GM19025 (cell line): Measurements from ENCODE around the gene APPL1.

Experiments
- ATAC-seq: cut with Tn5 transposase; IDR thresholded peaks from one replicate; pipeline ENCODE4 v1.9.1; 2021; ENCODE audit warnings: mild to moderate bottlenecking, low read depth, moderate library complexity; ENCODE audit not compliant: unreplicated experiment

Gene APPL1

DNA sequence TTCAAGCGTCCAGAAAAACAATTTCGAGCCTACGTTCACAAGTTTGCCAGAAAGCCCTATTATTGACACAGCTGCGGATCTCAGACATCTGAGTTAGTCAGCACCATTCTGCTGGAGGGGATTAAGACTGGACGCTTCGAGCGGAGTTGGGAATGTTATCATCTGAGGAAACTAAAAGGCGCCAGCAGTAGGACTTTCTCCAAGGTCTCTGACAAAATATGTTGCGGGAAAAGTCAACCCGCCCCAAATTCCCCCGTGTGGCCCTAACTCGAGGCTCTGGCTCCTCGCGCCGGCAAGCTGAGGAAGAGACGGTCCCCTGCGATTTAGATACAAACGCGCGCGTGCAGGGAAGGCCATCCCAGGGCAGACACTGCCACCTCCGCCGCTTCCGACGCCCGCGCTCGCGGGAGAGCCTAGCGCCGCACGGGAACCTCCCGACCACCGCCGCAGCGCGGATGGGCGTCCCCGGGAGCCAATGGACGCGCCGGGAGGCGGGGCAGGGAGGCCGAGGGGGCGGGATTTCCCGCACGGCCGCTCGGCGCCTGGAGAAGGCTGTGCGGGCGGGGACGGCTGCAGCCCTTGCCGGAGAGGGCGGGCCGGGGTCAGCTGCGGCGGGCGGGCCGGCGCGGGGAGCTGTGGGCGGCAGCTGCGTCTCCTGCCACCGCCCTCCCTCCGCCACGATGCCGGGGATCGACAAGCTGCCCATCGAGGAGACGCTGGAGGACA, at the start of gene APPL1:
Gene APPL1, plus strand, starts transcription at position 526 of the 726 bp plus-strand sequence. Its CDS starts 155 bp downstream, at position 681.
- peak; percentile 98 for ATAC-seq

- ATAC-seq = no peak
Observed at GRCh38 chr3:57179580-57180410, 47.7 kb upstream of the APPL1 start.

GRCh38 chr3:57184526-57184925, 43.0 kb upstream of the APPL1 start:
- ATAC-seq = no peak

DNA sequence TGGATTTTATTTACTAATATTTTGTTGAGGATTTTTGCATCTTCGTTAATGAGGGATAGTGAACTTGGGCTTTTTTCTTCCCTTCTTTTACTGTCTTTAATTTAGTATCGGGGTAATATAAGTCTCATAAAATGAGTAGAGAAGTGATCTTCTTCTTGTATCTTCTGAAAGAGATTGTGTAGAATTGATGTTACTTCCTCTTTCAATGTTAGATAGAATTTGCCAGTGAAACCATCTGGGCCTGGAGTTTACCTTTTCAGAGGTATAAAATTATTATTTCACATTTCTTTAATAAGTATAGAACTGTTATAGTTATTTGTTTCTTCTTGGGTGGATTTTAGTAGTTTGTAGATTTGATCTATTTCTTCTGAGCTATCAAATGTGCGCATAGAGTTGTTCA, 35.5 kb upstream of the APPL1 start:
- no peak for ATAC-seq

DNA sequence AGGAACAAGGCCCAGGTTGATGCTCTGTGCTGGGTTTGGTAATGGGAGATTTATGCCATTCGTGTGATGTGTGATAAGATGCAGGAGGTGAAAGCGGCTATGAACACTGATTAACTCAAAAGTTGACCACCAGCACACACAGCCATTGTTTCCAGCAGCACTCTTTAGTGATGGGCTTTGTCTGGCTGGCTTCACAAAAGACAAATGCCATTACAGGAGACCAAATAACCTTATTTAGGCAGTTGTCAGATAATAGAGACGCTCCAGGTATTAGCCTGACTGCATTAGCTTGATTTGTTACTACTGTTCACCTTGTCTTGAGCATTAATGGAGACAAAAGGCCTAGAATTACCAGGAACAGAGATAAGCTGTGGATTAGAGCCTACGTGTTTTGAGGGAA, 32.9 kb upstream of the APPL1 start:
- no peak for ATAC-seq

DNA sequence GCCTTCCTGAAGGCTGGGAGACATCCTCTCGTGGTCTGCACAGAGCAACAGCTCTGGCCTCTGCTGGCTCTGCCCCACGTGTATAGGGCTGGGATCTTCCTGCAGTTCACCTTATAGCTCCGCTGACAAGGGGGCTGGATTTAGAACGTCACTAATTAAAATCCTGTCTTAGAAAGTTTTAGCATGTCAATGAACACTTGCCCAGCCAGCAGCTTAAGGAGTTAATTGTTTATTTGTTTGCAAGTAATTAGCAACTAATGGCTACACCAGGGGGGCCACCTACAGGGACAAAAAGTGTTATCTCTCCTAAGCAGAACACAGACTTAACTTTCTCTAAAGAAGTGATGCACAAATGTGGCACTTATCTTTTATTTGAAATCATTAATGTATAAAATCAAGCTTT, 27.6 kb upstream of the APPL1 start, which contains the start of gene HESX1:
Gene HESX1, minus strand, starts transcription at position 84 of the 403 bp plus-strand sequence. Its CDS starts 60 bp downstream, at position 24.
- ATAC-seq = no peak

GRCh38 chr3:57206423-57206822, 21.1 kb upstream of the APPL1 start:
- ATAC-seq = no peak

GRCh38 chr3:57221883-57222282, 5.6 kb upstream of the APPL1 start:
- ATAC-seq = no peak

DNA sequence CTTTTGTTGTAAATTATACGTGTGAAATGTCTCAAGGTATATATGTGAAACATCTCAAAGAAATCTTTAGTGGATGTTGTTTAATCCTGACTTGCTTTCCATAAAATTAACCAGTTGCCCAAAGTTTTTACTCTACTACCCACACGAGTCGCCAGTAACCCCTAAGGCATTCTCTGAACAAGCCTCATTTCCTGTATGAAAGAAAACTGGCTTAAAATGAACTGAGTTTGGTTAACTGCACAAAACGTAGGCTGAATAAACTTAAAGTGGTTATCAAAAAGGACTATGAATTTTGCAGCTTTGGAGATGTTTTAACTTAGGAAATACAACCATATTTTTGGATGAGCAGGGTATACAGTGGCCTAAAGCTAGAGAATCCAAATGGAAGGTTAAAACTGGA, 2.7 kb upstream of the APPL1 start:
- no peak for ATAC-seq

- ATAC-seq = no peak
Observed at GRCh38 chr3:57226176-57226575, 1.4 kb upstream of the APPL1 start.

GRCh38 chr3:57227930-57228751, 612 bp downstream of the APPL1 start:
- peak; percentile 34 for ATAC-seq

GRCh38 chr3:57230006-57230405, 2.5 kb downstream of the APPL1 start:
- ATAC-seq = no peak

- no peak for ATAC-seq
Observed at GRCh38 chr3:57233799-57234198, 6.3 kb downstream of the APPL1 start.

DNA sequence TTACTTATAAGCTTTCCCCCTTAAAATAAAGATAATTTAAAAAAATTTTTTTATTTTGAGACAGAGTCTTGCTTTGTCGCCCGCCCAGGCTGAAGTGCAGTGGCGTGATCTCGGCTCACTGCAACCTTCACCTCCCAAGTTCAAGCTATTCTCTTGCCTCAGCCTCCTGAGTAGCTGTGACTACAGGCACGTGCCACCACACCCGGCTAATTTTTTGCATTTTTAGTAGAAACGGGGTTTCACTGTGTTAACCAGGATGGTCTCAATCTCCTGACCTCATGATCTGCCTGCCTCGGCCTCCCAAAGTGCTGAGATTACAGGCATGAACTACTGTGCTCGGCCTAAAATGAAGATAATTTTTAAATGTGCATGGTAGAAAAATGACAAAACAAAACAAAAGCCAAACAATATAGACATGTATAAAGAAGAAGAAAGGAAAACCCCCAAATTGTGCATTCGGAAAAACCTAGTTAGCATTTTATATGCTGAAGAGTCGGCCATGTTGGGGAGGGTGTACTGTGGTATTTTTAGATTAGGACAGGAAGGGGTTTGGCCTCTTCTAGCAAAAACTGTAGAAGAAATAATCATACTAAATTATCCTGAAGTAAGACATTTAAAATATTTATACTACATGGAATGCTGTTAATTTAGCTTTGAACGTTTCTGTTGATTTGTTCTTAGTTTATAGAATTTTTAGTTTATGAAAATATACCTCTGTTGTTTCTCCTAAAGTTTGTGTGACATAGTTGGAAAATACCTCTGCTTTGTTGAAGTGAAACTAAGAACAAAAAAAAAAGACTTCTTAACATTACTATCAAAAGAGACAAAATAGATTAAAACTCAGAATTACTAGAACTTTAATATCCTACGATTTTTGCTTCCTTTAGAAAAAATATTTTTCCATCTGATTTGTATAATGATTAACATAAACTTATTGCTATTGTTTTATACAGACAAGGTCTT, 7.4 kb downstream of the APPL1 start:
- no peak for ATAC-seq

DNA sequence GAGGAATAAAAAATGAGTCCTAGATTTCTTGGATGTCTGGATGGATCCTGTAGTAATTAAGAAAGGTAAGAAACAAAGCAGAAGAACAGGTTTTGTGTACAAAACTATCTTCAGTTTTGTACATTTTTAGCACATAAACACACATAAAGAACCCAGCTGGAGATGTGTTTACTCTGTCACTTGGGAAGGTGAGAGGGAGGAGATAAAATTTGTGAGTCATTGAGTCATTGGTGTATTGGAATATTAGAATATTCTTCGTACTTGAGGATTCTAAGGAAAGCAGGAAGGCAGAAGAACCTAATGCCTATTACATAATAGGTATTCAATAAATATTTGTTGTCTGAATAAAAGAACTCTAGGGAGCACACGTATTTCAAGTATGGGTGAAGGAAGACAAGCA, 17.4 kb downstream of the APPL1 start:
- no peak for ATAC-seq

DNA sequence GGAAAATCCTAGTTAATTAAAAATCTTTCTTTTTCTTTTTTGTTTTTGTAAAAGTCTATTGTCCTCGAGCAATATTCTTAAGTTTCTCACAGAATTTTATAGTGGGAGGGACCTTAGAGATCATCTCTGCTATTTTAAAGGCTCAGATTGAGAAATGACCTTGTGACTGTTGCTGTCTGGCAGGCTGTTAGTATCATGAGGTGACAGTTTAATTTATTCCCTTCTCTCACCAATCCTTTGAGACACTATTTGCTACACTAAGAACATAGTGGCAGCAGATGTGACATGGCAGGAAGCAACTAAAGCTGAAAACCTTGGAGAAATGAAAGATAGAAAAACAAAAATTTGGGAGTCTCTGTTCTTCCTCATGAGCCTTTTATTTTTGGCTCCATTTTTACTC, 24.9 kb downstream of the APPL1 start:
- ATAC-seq = no peak

DNA sequence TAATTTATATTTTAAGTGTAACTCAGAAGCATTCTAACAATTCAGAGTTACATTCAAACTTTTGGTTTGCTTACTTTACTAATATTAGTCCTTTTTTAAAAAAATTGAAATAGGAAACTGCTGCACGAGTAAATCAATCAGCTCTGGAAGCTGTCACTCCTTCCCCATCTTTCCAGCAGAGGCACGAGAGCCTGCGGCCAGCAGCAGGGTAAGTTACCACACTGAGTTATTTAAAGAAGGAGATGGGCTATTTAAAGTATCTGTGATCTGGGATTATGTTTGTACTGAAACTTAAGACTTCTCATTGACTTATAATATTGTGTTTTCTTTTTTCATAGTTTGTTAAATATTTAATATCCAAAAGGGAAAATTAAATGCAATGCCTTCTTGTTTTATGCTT, 29.3 kb downstream of the APPL1 start:
- no peak for ATAC-seq

DNA sequence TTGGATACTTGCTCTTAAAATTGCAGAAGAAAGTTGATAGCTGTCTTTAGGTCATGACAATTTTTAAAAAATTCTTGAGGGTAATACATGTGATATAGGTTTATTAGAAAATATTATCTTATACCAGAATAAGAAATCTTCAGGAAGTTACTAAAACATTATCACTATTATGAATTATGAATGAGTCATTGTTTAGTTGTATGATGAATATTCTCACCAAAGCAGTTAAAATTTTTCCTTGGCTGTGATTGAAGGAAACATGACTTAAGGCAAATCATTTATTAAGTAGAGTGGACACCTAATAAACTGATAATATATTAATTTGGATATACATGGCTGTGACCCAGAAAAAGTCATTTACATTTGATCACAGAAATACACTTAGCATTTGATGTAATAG, 30.1 kb downstream of the APPL1 start:
- no peak for ATAC-seq

DNA sequence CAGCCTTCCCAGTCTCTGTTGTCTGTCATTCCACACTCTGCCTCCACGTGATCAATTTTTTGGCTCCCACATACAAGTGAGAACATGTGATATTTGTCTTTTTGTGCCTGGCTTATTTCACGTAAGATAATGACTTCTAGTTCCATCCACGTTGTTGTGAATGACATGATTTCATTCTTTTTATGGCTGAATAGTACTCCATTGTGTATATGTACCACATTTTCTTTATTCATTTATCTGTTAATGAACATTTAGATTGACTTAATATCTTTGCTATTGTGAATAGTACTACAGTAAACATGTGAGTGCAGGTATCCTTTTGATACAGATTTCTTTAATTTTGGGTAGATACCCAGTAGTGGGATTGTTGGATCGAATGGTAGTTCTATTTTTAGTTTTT, 33.6 kb downstream of the APPL1 start:
- ATAC-seq = no peak

DNA sequence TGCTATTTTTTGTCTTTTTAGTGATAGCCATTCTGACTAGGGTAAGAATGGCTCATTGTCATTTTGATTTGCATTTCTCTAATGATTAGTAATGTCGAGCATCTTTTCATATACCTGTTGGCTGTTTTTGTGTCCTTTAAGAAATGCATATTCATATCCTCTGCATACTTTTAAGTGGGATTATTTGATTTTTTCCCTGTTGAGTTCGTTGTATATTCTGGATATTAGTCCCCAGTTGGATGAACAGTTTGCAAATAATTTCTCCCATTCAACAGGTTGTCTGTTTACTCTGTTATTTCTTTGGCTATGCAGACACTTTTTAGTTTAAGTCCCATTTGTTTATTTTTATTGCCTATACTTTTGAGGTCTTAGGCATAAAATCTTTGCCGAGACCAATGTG, 34.4 kb downstream of the APPL1 start:
- ATAC-seq = no peak
